T-helper 2 cell treated with Interferon-gamma antibody and Interleukin-4, amounts not matched to agents 5 μg/mL and 100 μg/mL, for 36 hours (primary cell): ENCODE results near the gene OLA1.

Experiments
- DNase-seq: peaks from one replicate; pipeline ENCODE4 v3.0.0; 2021; ENCODE audit warnings: low spot score
- H3K27ac Mint-ChIP-seq: one replicate; pipeline ENCODE4 v1.8.0; 2021; ENCODE audit warnings: mild to moderate bottlenecking, mixed read lengths
- H3K27me3 Mint-ChIP-seq: one replicate; pipeline ENCODE4 v1.8.0; 2021; ENCODE audit warnings: low read depth, mixed read lengths
- H3K36me3 Mint-ChIP-seq: one replicate; pipeline ENCODE4 v1.8.0; 2021; ENCODE audit warnings: low read depth, mixed read lengths
- H3K4me1 Mint-ChIP-seq: one replicate; pipeline ENCODE4 v1.8.0; 2021; ENCODE audit warnings: low read depth, mixed read lengths
- H3K4me3 Mint-ChIP-seq: one replicate; pipeline ENCODE4 v1.8.0; 2022; ENCODE audit warnings: mild to moderate bottlenecking, moderate library complexity, mixed read lengths
- H3K9me3 Mint-ChIP-seq: one replicate; pipeline ENCODE4 v1.8.0; 2021; ENCODE audit warnings: mixed read lengths

The OLA1 gene

GRCh38 chr2:174112073-174112472 is 136.3 kb downstream of the OLA1 start:
- DNase-seq = no peak
- H3K27me3 Mint-ChIP-seq = no peaks in the 10 kb centered on the region
- no peak overlapping the region for H3K4me3 Mint-ChIP-seq
- no peaks in the 10 kb centered on the region for H3K4me1 Mint-ChIP-seq
- no peak overlapping the region for H3K27ac Mint-ChIP-seq
- no peaks in the 10 kb centered on the region for H3K9me3 Mint-ChIP-seq
- H3K36me3 Mint-ChIP-seq = peaks cover 8% of the 10 kb centered on the region

- Mint-ChIP-seq H3K27me3 (no peaks in the 10 kb centered on the region), H3K27ac (no peak overlapping the region), H3K36me3 (peaks cover 2% of the 10 kb centered on the region), H3K9me3 (no peaks in the 10 kb centered on the region), H3K4me3 (no peak overlapping the region), H3K4me1 (peaks cover 2% of the 10 kb centered on the region)
- no peak for DNase-seq
Observed at GRCh38 chr2:174108579-174108978, 139.8 kb downstream of the OLA1 start.

GRCh38 chr2:174106736-174107135 is 141.6 kb downstream of the OLA1 start:
- Mint-ChIP-seq H3K9me3 (no peaks in the 10 kb centered on the region), H3K4me3 (no peak overlapping the region), H3K27ac (no peak overlapping the region), H3K27me3 (no peaks in the 10 kb centered on the region), H3K36me3 (peaks cover 2% of the 10 kb centered on the region), H3K4me1 (peaks cover 6% of the 10 kb centered on the region)
- no peak for DNase-seq

GRCh38 chr2:174094542-174094941 is 153.8 kb downstream of the OLA1 start:
- H3K27me3 Mint-ChIP-seq = no peaks in the 10 kb centered on the region
- no peak overlapping the region for H3K27ac Mint-ChIP-seq
- DNase-seq = no peak
- no peak overlapping the region for H3K4me3 Mint-ChIP-seq
- H3K9me3 Mint-ChIP-seq = no peaks in the 10 kb centered on the region
- peaks cover 7% of the 10 kb centered on the region for H3K4me1 Mint-ChIP-seq
- peaks cover 6% of the 10 kb centered on the region for H3K36me3 Mint-ChIP-seq

GRCh38 chr2:174090476-174090875 is 157.9 kb downstream of the OLA1 start:
- Mint-ChIP-seq H3K36me3 (peaks cover 6% of the 10 kb centered on the region), H3K27ac (no peak overlapping the region), H3K27me3 (no peaks in the 10 kb centered on the region), H3K4me3 (no peak overlapping the region), H3K4me1 (peaks cover 12% of the 10 kb centered on the region), H3K9me3 (no peaks in the 10 kb centered on the region)
- DNase-seq = no peak

- Mint-ChIP-seq H3K4me1 (peaks cover 12% of the 10 kb centered on the region), H3K36me3 (peaks cover 6% of the 10 kb centered on the region), H3K9me3 (no peaks in the 10 kb centered on the region), H3K4me3 (no peak overlapping the region), H3K27ac (no peak overlapping the region), H3K27me3 (no peaks in the 10 kb centered on the region)
- DNase-seq = no peak
Observed at GRCh38 chr2:174088706-174089460, 159.4 kb downstream of the OLA1 start.

GRCh38 chr2:174086708-174087107 is 161.6 kb downstream of the OLA1 start:
- H3K4me1 Mint-ChIP-seq = peaks cover 12% of the 10 kb centered on the region
- no peak for DNase-seq
- no peaks in the 10 kb centered on the region for H3K27me3 Mint-ChIP-seq

GRCh38 chr2:174085781-174086180 is 162.6 kb downstream of the OLA1 start:
- Mint-ChIP-seq H3K4me1 (peaks cover 8% of the 10 kb centered on the region), H3K36me3 (peaks cover 8% of the 10 kb centered on the region), H3K9me3 (no peaks in the 10 kb centered on the region), H3K4me3 (no peak overlapping the region), H3K27ac (no peak overlapping the region), H3K27me3 (no peaks in the 10 kb centered on the region)
- DNase-seq = no peak

More at GRCh38 chr2:174086708-174087107, 161.6 kb downstream of the OLA1 start:
- no peak overlapping the region for H3K4me3 Mint-ChIP-seq
- H3K9me3 Mint-ChIP-seq = no peaks in the 10 kb centered on the region
- H3K36me3 Mint-ChIP-seq = peaks cover 6% of the 10 kb centered on the region
- H3K27ac Mint-ChIP-seq = no peak overlapping the region

- no peaks in the 10 kb centered on the region for H3K27me3 Mint-ChIP-seq
- peaks cover 2% of the 10 kb centered on the region for H3K4me1 Mint-ChIP-seq
- H3K9me3 Mint-ChIP-seq = no peaks in the 10 kb centered on the region
- H3K36me3 Mint-ChIP-seq = peaks cover 7% of the 10 kb centered on the region
- no peak overlapping the region for H3K27ac Mint-ChIP-seq
- H3K4me3 Mint-ChIP-seq = no peak overlapping the region
- DNase-seq = no peak
Observed at GRCh38 chr2:174083843-174084458, 164.4 kb downstream of the OLA1 start.

GRCh38 chr2:174080672-174081121 is 167.6 kb downstream of the OLA1 start:
- no peak for DNase-seq
- H3K27me3 Mint-ChIP-seq = no peaks in the 10 kb centered on the region
- H3K4me3 Mint-ChIP-seq = no peak overlapping the region
- H3K27ac Mint-ChIP-seq = no peak overlapping the region
- no peaks in the 10 kb centered on the region for H3K9me3 Mint-ChIP-seq
- no peaks in the 10 kb centered on the region for H3K4me1 Mint-ChIP-seq
- H3K36me3 Mint-ChIP-seq = peaks cover 5% of the 10 kb centered on the region

GRCh38 chr2:174078275-174078674 is 170.1 kb downstream of the OLA1 start:
- no peak for DNase-seq
- Mint-ChIP-seq H3K27me3 (no peaks in the 10 kb centered on the region), H3K9me3 (no peaks in the 10 kb centered on the region)

GRCh38 chr2:174076975-174077374 is 171.4 kb downstream of the OLA1 start:
- H3K4me1 Mint-ChIP-seq = no peaks in the 10 kb centered on the region
- no peaks in the 10 kb centered on the region for H3K27me3 Mint-ChIP-seq
- no peaks in the 10 kb centered on the region for H3K9me3 Mint-ChIP-seq
- H3K4me3 Mint-ChIP-seq = no peak overlapping the region
- H3K27ac Mint-ChIP-seq = no peak overlapping the region
- peaks cover 14% of the 10 kb centered on the region for H3K36me3 Mint-ChIP-seq
- no peak for DNase-seq

More at GRCh38 chr2:174078275-174078674, 170.1 kb downstream of the OLA1 start:
- Mint-ChIP-seq H3K27ac (no peak overlapping the region), H3K4me1 (no peaks in the 10 kb centered on the region), H3K36me3 (peaks cover 14% of the 10 kb centered on the region), H3K4me3 (no peak overlapping the region)

- H3K4me1 Mint-ChIP-seq = no peaks in the 10 kb centered on the region
- H3K4me3 Mint-ChIP-seq = no peak overlapping the region
- H3K36me3 Mint-ChIP-seq = peaks cover 12% of the 10 kb centered on the region
- no peaks in the 10 kb centered on the region for H3K27me3 Mint-ChIP-seq
- no peak for DNase-seq
- H3K9me3 Mint-ChIP-seq = no peaks in the 10 kb centered on the region
- no peak overlapping the region for H3K27ac Mint-ChIP-seq
Observed at GRCh38 chr2:174076040-174076439, 172.3 kb downstream of the OLA1 start.

- no peak overlapping the region for H3K4me3 Mint-ChIP-seq
- no peaks in the 10 kb centered on the region for H3K27me3 Mint-ChIP-seq
- H3K9me3 Mint-ChIP-seq = no peaks in the 10 kb centered on the region
- no peak for DNase-seq
- no peaks in the 10 kb centered on the region for H3K4me1 Mint-ChIP-seq
- peaks cover 8% of the 10 kb centered on the region for H3K36me3 Mint-ChIP-seq
- H3K27ac Mint-ChIP-seq = no peak overlapping the region
Observed at GRCh38 chr2:174074831-174075230, 173.5 kb downstream of the OLA1 start.
